ENCODE data around the gene CCDC92. TPM values are rescaled to one million over a fixed set of nuclear protein-coding genes. Genes with fewer than 3 reads are reported as not detected.
"Not testable (repeated sequence)": the region's sequence is repeated elsewhere in the genome, so short reads cannot be mapped to it uniquely, and the experiment has no call there.

Gene CCDC92
- total RNA-seq, 3 donors from 2014 or later = 17.7 to 47.2 (median 25.6) TPM

DNA sequence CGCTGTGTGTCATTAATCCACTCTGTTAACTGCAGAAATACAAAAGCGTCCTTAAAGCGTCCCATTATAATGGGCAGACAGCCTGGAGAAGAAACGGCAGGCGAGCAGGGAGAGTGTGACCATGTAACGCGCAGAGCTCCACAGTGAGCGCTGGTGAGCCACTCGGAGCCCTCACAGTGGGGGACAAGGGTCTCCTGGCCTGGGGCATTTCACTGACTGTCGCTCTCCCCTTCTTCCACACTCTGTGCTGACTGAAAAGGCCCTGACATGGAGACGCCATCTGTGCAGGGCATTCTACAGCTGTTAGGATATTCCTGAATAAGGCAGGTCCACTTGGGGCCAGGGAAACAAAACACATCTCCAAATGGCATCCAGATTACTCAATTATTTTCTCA lies 24.2 kb downstream of the CCDC92 start:
- TF ChIP-seq, protein P1, sequence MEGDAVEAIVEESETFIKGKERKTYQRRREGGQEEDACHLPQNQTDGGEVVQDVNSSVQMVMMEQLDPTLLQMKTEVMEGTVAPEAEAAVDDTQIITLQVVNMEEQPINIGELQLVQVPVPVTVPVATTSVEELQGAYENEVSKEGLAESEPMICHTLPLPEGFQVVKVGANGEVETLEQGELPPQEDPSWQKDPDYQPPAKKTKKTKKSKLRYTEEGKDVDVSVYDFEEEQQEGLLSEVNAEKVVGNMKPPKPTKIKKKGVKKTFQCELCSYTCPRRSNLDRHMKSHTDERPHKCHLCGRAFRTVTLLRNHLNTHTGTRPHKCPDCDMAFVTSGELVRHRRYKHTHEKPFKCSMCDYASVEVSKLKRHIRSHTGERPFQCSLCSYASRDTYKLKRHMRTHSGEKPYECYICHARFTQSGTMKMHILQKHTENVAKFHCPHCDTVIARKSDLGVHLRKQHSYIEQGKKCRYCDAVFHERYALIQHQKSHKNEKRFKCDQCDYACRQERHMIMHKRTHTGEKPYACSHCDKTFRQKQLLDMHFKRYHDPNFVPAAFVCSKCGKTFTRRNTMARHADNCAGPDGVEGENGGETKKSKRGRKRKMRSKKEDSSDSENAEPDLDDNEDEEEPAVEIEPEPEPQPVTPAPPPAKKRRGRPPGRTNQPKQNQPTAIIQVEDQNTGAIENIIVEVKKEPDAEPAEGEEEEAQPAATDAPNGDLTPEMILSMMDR (IDR thresholded peaks at IDR 0.05) = no peak
- Histone ChIP-seq H3K36me3 (ENCODE audit: low read depth) (no peaks in the 10 kb centered on the region), H3K4me3 (no peak overlapping the region), H3K9me3 (no peaks in the 10 kb centered on the region), H3K4me1 (ENCODE audit: low read depth) (peaks cover 4% of the 10 kb centered on the region)
- intact Hi-C loops (cut with DNase I, micrococcal nuclease) = no loop called here
- ATAC-seq (no peak), DNase-seq (no peak)

DNA sequence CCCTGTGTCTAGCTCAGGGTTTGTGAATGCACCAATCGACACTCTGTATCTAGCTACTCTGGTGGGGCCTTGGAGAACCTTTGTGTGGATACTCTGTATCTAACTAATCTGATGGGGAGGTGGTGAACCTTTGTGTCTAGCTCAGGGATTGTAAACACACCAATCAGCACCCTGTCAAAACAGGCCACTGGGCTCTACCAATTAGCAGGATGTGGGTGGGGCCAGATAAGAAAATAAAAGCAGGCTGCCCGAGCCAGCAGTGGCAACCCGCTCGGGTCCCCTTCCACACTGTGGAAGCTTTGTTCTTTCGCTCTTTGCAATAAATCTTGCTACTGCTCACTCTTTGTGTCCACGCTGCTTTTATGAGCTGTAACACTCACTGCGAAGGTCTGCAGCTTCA lies 25.1 kb downstream of the CCDC92 start:
- DNase-seq; H3K4me3 ChIP-seq; ATAC-seq; H3K36me3 ChIP-seq (ENCODE audit: low read depth); intact Hi-C loops (cut with DNase I, micrococcal nuclease); H3K9me3 ChIP-seq; H3K4me1 ChIP-seq (ENCODE audit: low read depth): not testable (repeated sequence)

DNA sequence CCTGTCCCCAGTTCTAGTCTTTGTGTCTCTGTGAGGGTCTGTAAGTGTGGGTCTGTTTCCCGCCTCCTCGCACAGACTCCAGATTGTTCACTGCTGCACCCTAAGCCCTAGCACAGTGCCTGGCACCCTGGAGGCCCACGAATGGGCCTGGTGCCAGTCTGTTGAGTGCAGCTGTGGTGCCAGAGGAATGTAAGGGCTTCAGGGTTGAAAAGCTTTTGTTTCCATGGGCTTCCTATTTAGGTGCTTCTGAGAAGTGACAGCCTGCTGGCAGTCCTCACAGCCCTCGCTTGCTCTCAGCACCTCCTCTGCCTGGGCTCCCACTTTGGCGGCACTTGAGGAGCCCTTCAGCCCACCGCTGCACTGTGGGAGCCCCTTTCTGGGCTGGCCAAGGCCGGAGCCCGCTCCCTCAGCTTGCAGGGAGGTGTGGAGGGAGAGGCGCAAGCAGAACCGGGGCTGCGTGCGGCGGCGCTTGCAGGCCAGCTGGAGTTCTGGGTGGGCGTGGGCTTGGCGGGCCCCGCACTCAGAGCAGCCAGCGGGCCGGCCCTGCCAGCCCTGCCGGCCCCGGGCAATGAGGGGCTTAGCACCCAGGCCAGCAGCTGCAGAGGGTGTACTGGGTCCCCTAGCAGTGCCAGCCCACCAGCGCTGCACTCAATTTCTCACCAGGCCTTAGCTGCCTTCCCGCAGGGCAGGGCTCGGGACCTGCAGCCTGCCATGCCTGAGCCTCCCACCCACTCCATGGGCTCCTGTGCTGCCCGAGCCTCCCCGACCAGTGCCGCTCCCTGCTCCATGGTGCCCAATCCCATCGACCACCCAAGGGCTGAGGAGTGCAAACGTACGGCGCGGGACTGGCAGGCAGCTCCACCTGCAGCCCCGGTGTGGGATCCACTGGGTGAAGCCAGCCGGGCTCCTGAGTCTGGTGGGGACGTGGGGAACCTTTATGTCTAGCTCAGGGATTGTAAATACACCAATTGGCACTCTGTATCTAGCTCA lies 25.8 kb downstream of the CCDC92 start:
- H3K36me3 ChIP-seq (ENCODE audit: low read depth); DNase-seq; intact Hi-C loops (cut with DNase I, micrococcal nuclease); H3K9me3 ChIP-seq; H3K4me3 ChIP-seq; H3K4me1 ChIP-seq (ENCODE audit: low read depth); ATAC-seq: not testable (repeated sequence)

DNA sequence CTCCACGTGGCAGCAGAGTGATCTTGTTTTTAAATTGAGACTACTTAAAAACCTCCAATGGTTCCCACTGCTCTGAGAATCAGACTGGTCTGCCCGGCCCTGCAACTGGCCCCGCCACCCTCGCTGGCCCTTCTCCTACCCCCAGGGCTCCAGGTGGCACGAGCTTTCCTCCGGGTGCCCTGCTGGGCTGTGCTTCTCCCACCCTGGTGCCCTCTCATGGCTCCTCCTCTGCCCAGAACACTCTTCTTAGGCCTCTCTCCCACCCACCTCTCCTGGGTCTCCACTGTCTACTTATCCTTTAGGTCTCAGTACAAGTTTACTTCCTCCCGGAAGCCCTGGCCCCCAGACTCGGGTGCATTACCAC lies 26.5 kb downstream of the CCDC92 start:
- peaks cover 2% of the 10 kb centered on the region for H3K9me3 ChIP-seq
- intact Hi-C loops (cut with DNase I, micrococcal nuclease) = no loop called here
- TF ChIP-seq, protein P1 (IDR thresholded peaks at IDR 0.05) = no peak
- ATAC-seq (no peak), DNase-seq (no peak)
- no peaks in the 10 kb centered on the region for H3K4me1 ChIP-seq (ENCODE audit: low read depth)
- no peak overlapping the region for H3K4me3 ChIP-seq
- no peaks in the 10 kb centered on the region for H3K36me3 ChIP-seq (ENCODE audit: low read depth)

DNA sequence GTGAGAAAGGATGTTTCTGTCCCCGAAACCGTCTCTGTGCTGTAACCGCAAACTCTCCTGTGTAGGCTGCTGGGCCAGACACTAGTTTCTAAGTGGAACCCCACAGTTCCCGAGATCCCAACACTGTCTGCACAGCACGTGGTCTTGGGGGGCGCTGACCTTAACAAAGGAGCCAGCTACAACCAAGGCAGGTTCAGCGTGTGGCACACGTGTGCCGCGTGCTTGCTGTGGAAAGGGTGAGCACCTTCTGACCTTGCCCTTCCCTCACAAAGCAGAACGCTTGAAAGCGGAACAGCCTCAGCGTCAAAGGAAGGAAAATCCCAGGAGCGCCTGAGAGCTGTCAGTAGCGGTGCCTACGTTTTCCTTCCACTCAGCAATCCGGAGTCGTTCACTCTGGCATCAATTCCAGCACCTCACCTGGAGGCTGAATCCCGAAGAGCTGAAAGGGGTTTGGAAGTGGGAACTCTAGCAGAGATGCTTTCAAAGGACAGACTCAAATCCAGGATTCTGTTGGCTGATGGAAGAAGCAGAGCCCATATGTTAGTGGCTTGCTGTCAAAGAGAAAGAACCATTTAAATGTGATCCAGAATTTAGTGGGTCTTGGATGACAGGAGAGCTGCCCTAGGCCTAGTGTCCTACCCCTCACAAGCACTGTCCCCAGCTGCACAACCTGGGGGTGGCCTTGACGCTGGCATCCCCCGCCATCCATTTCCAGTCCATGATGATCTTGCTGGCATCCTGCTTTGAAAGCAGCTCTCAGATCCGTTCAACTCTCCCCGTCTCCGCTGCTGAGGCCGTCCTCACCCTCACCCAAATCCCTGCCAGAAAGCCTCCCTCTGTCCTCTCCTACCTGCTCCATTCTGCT lies 27.1 kb downstream of the CCDC92 start:
- no peaks in the 10 kb centered on the region for H3K4me1 ChIP-seq (ENCODE audit: low read depth)
- intact Hi-C loops (cut with DNase I, micrococcal nuclease) = no loop called here
- H3K4me3 ChIP-seq = no peak overlapping the region
- ATAC-seq (no peak), DNase-seq (no peak)
- TF ChIP-seq, protein P1 (IDR thresholded peaks at IDR 0.05) = no peak
- no peaks in the 10 kb centered on the region for H3K36me3 ChIP-seq (ENCODE audit: low read depth)
- peaks cover 2% of the 10 kb centered on the region for H3K9me3 ChIP-seq

DNA sequence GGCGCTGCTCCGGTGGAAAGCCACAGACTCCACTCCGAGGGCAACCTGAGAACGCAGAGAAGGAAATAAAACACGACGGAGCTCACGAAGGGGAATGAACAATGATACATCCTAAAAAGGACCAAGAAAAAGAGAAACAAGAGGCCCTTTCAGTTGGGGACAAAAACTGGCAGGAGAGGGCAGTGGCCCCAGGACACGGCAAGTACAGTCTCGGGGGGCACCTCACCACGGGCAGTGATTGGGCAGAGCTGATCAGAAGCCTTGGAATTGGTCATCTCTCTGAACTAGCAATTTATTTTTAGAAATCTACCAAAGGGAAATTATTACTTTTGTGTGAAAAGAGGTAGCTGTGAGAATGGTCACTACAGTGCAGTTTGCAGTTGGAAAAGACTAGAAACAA lies 27.9 kb downstream of the CCDC92 start:
- ATAC-seq (no peak), DNase-seq (no peak)
- peaks cover 2% of the 10 kb centered on the region for H3K9me3 ChIP-seq
- TF ChIP-seq, protein P1 (IDR thresholded peaks at IDR 0.05) = no peak
- no peak overlapping the region for H3K4me3 ChIP-seq
- intact Hi-C loops (cut with DNase I, micrococcal nuclease) = no loop called here
- H3K36me3 ChIP-seq (ENCODE audit: low read depth) = no peaks in the 10 kb centered on the region
- H3K4me1 ChIP-seq (ENCODE audit: low read depth) = no peaks in the 10 kb centered on the region
